GM23338 (cell line): ENCODE data around the gene ELOVL4.

ENCODE experiments used
- CREB1 ChIP-seq: fragments of 250-450 bp; sonication (Bioruptor Pico); IDR thresholded peaks from 2 replicates; pipeline ENCODE4 v1.5.0; 2020; ENCODE audit warnings: low read depth, mild to moderate bottlenecking, moderate library complexity
- CTCF ChIP-seq, 2 experiments: fragments of 200-600 bp in 1 of 2; sonication (generic) in 1 of 2; conservative IDR thresholded peaks; 2 replicates each; pipeline versions ENCODE4 v1.5.1 to v1.6.1; 2016 to 2017; ENCODE audit warnings: antibody characterized with exemption in 2 of 2, low read depth in 2 of 2, mild to moderate bottlenecking in 2 of 2, moderate library complexity in 1 of 2
- ETS1 ChIP-seq: IDR thresholded peaks from 2 replicates; pipeline ENCODE4 v1.6.1; 2016; ENCODE audit warnings: antibody characterized with exemption
- EZH2 ChIP-seq: fragments of 200-600 bp; sonication (generic); IDR thresholded peaks from one replicate; pipeline ENCODE4 v1.8.0; 2017; ENCODE audit warnings: antibody characterized with exemption, mild to moderate bottlenecking, low read depth; ENCODE audit not compliant: unreplicated experiment
- EZH2phosphoT487 ChIP-seq: fragments of 200-600 bp; sonication (generic); IDR thresholded peaks from one replicate; pipeline ENCODE4 v1.8.1; 2018; ENCODE audit warnings: antibody characterized with exemption; ENCODE audit not compliant: unreplicated experiment
- NANOG ChIP-seq: IDR thresholded peaks from 2 replicates; pipeline ENCODE4 v1.6.1; 2016; ENCODE audit warnings: antibody characterized with exemption, borderline replicate concordance

GRCh38 chr6:79954849-79955248, 7.5 kb upstream of the ELOVL4 start:
- TF ChIP-seq CTCF (conservative IDR thresholded peaks at IDR 0.05; ENCODE audit: low read depth in 2 of 2), result no peak
- TF ChIP-seq ETS1, result no peak
- TF ChIP-seq CREB1 (CRISPR knock-in tag), result no peak
- no peak for TF ChIP-seq NANOG
- TF ChIP-seq EZH2, result no peak
- TF ChIP-seq EZH2phosphoT487, result no peak
